Kidney tubule cell (primary cell): ENCODE measurements around the gene STPG3.

Experiments used
- DNase-seq: peaks from one replicate; pipeline ENCODE4 v3.0.0-alpha.2; 2018; ENCODE audit warnings: low spot score

STPG3 gene

DNA sequence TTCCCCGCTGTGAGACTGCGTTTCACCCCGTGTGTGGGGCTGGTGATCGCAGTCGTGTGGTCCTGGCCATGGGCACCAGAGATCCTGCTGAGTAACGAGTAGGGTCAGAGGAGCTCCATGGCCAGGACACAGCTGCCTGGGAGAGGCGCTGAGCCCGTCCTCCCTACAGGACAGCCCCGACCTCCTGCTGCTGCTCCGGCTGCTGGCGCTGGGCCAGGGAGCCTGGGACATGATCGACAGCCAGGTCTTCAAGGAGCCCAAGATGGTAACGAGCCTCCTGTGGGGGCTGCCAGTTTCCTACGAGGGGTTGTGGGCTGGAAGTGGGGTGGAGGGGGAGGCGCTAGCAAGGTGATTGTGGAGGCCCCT lies 15.1 kb downstream of the STPG3 start:
- no peak for DNase-seq

DNA sequence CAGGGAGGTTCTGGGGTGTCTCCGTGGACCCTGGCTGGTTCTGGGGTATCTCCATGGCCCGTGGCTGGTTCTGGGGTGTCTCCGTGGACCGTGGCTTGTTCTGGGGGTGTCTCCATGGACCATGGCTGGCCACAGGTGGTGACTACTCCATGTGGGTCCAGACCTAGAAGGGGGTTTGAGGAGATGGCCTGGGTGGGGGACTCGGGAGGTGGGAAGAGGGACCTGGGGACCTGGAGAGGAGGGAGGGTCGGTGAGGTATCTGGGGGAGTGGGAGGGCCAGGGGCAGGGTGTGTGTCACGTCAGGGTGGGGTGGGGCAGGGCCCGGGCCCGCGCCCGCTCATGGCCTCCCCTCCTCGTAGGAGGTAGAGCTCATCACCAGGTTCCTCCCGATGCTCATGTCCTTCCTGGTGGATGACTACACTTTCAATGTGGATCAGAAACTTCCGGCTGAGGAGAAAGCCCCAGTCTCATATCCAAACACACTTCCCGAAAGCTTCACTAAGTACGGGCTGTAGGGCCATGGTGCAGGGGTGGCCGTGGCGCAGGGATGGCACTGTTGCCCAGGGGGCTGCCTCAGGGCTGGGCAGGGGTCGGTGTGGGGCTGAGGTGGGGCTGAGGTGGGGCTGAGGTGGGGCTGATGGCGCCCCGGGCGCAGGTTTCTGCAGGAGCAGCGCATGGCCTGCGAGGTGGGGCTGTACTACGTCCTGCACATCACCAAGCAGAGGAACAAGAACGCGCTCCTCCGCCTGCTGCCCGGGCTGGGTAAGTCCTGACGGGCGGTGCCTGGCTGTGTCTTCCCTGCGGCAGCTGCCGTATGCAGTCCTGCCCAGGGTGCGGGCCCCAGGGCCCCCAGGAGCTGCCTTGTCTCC lies 15.7 kb downstream of the STPG3 start:
- no peak for DNase-seq

DNA sequence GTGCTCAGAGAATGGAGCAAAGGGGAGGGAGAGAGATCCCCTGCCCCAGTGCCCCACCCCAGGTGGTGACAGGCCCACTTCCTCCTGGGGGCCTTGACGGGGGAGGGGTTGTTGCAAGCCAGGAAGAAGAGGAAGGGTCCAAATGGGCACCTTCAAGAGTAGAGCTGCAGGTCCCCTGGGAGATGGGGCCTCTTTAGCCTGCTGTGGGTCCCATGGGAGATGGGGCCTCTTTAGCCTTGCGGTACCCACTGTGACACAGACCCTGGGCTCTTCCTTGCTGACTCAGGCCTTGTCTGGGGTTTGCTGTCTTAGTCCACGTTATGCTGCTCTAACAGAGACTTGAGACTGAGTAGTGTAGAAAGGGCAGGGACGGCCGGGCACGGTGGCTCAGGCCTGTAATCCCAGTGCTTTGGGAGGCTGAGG lies 16.9 kb downstream of the STPG3 start:
- DNase-seq, result no peak

- no peak for DNase-seq
These were observed 17.6 kb downstream of the STPG3 start for GRCh38 chr9:137268538-137269201.

DNA sequence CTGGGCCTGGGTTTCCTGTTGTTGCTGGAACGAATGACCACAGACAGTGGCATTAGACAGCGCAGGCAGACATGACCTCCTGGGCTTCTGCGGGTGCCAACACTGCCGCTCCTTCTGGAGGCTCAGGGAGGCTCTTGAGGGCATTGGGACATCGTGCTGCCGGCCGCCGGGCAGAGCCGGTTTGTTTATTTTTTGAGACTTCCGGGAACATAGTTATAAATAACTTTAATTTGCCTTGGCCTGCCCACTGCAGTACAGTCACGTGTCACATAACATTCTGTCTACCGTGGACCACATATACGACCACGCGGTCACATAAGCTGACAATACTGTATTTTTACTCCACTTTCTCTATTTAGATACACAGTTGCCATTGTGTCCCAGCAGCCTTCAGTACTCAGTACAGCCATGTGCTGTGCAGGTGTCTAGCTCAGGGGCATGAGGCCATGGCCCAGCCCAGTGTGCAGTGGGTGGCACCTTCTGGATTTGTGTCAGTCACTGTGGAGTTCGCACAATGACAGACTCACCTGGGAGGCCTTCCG lies 18.2 kb downstream of the STPG3 start:
- DNase-seq, result no peak

- no peak for DNase-seq
These were observed 20.0 kb downstream of the STPG3 start for GRCh38 chr9:137270929-137271695.

DNA sequence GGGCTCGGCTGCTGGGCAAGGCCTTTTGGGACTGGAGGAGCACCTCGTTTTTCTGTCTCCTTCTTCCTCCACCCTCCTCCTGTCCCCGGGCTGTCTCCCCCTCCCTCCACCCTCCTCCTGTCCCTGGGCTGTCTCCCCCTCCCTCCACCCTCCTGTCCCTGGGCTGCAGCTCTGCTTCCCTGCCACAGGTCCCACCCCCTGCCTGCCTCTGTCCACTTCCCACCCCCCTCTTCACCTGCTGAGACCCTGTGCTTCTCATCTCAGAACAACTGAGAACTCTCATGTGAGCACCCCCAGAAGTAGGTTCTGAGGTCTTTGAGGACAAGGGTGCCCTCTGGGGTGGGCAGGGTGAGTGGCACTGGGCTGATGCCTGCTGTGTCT lies 20.6 kb downstream of the STPG3 start:
- no peak for DNase-seq

- no peak for DNase-seq
These were observed 21.4 kb downstream of the STPG3 start for GRCh38 chr9:137272241-137273094.

DNA sequence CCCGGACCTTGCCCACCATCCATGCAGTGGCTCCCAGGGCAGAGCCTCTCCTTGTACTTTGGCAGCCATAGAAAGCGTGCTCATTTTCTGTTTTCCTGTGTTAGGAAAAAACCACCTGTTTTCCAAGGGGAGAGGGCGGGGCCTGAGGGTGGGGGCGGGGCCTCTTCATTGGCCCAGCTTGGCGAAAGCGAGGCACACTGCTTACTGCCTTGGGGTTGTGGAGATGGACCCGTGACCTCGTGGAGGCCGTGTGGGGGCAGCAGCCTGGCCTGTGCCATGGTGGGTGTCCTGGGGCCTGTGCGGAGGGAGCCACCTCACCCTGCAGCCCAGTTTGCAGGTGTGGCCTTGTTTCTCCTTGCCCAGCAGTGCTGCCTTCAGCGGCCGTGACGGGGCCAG lies 22.0 kb downstream of the STPG3 start:
- no peak for DNase-seq

GRCh38 chr9:137273611-137274320 lies 22.7 kb downstream of the STPG3 start:
- no peak for DNase-seq

GRCh38 chr9:137275203-137275587 lies 24.1 kb downstream of the STPG3 start:
- DNase-seq, result no peak

DNA sequence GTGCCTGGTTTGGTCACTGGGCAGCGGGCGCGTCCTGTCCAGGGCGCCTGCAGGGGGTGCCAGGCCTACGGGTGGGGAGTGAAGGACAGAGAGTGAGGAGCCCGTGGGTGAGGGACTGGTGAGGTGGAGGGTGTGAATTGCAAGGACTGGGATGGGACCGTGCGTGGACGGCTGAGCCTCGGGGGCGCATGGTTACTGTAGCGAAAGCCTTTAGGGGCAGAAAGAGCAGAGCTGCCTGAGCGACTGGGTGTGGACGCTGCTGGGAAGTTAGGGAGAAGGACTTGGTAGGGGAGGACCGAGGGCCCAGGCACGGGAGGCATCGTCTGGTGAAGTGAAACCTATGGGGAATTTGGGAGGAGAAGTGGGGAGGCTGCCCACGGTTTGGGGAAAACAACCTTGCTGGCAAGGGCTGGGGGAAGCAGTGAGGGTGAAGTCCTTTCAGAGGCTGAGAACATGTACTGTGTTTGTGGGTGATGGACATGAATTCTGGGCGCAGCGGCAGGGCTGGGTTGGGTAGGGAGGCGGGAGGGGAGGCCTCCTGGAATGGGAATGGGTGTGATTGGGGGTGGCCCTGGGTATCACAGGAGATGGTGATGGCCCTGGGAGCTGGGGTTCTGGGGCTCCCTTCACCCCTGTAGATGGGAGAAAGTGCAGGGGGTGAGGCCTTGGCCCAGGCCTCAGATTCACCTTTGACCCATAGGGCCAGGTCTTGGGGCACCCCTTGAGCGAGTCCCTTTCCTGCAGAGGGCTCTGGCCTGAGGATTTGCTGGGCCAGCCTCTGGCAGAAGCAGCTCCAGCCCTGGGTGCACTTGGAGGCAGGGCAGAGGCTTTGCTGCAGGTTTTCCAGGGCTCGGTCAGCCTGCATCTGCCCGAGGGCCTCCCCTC lies 24.7 kb downstream of the STPG3 start:
- DNase-seq, result no peak

DNA sequence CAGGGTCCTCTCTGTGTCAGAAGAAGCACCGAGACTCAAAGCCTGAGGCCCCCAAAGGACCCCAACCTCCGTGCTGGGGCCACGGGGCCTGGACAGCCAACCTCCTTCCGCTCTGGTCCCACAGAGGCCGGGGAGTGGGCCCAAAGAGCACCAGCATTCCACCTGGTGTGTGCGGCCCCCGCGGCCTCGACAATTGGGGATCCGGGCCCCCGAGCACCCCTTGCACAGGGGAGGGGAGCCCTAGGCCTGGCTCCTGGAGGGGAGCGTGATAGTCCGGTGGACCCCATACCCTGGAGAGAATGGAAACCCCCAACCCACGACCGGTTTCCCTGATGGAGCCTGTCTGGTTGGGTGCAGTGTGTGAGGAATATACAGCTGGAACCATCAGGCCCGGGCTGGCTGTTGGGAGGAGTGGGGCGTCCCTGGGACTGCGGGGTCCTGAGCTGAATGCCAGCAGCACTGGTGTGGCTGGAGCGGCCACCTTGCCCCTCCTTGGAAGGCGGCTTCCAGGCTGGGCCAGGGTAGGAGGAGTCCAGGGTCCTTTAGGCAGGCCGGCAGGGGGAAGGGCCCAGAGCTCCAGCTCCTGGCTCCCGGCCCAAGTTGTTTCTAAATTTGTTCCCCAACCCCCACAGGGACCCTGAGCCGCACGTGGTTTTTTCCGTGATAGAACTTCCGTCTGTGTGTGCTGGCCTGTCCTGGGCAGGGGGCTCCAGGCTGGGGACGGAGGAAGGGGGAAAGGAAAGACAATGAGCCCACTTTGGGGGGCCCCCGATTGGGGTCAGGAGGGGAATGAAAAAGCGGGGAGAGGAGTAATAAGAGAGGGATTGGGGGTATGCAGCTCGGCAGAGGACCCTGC lies 25.6 kb downstream of the STPG3 start:
- peak; percentile 53 for DNase-seq

DNA sequence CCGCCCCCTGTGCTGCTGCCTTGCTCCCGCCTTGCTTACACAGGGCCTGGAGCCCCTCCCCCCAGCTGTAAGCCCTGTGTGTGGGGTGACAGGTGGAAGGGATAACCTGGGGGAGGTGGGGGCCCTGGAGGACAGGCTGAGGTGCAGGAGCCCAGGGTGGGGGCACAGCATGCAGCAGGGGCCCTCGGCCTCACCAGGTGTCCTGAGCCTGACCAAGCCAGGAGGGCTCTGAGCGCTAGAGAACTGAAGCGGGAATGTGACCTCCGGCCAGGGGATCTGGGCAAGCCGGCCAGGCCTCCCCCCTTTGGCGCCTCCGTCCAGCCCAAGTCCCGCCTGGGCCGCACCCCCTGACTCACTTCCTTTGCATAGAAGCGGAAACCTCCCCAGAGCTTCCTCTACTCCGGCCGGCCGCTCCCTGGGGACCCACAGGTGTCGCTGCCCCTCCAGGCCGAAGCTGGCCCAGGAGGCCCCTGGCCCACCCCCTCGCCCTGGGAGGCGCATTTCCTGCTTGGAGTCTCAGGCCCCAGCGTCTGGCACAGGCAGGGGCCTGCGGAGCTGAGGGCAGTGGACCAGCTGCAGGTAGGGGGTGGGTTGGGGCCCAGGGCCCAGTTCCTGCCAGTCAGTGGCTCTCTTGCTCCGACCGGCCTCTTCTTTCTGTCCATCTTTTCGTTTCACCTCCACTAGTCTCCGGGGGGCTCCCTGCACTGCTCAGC lies 26.4 kb downstream of the STPG3 start, which contains the start of gene TOR4A:
TOR4A (plus strand) TSS at position 398 of the 713 bp plus-strand sequence. CDS start 964 bp downstream, outside the sequence.
- peak; percentile 96 for DNase-seq

DNA sequence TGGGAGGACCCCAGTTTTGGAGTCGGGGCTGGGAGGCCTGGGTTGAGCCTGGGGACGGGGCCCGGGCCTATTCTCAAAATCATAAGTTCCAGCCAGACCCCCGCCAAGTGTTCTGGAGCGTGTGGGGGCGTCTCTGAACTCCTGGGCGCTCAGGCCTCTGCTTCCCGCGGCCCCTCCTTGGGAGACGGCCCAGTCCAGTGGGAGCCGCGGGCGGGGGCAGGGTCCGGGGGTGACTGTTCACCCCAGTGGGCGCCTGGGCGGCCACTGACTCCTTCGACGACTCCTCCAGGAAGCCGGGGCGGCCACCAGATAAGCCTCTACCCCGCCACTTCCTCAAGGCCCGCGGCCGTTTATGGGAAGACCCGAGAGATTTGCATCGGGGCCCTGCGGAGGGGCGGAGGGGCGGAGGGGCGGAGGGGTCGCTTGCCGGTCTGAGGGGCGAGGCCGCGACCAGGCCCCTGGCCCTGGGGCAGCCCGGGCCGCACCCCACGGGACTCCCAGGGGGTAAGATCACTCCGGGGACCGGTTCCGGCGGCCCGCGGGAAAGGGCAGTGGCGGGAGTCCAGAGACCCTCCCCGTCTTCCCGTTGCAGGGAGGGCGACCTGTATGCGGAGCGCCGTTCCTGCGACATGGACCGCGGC lies 27.1 kb downstream of the STPG3 start:
- peak; percentile 35 for DNase-seq

DNA sequence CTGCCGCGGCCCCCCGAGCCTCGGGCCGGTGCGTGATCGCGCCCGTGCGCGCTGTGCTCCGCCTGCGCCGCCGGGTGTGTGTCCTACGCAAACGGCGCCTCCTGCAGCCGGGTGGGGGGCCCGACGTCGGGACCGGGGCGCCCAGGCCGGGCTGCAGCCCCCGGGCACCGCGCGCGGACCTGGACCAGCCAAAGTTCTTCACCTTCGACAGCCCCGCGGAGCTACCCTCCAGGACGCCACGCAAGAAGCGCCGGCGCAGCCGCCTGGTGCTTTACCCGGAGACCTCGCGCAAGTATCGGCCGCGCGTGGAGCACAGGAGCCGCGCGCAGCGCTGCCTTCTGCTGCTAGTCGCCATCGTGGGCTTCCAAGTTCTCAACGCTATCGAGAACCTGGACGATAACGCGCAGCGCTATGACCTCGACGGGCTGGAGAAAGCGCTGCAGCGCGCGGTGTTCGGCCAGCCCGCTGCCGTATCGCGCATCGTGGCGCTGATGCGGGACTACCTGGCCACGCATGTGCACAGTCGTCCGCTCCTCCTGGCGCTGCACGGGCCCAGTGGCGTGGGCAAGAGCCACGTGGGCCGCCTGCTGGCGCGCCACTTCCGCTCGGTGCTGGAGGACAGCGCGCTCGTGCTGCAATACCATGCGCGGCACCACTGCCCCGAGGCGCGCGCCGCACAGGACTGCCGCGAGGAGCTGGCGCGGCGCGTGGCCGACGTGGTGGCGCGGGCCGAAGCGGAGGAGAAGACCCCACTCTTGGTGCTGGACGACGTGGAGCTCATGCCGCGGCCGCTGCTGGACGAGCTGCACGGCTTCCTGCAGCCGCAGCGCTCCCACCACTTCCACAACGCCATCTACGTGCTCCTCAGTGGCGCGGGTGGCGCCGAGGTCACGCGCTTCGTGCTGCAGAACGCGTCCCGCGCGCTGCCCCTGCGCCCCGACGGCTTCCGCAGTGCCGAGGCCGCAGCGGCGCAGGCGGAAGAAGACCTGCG lies 27.9 kb downstream of the STPG3 start:
- no peak for DNase-seq
